ENCODE data around the gene FIBP. TPM values are rescaled to one million over a fixed set of nuclear protein-coding genes. Genes with fewer than 3 reads are reported as not detected.

Gene FIBP
- total RNA-seq, 1 donor from 2014 or later, result 90.9 TPM

DNA sequence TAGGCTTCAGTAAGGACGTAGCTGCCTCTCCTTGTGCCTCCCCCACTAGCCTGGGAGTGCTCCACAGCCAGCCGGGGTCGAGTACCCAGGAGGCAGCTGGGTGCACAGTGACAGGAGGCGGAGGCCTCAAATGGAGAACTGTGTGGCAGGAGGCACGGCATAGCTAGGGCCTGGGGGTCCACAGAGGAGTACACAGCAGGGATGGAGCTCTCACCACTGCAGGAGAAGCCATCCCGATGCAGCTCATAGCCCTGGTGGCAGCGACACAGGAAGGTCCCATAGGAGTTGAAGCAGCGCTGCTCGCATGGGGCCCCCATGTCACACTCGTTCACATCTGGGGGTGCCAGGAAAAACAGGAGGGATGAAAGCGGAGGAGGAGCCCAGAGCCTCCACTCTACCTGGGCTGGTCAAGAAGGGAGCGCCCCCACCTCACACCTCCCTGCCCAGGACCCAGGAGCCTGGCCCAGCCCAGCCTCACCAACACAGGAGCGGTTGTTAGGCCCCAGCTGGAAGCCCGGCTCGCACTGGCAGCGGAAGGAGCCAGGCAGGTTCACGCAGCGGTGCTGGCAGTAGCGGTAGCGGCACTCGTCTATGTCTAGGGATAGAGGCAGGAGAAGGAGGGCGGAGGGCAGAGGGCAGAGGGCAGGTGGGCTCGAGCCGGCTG, 18.5 kb downstream of the FIBP start:
- DNase-seq, result no peak

DNA sequence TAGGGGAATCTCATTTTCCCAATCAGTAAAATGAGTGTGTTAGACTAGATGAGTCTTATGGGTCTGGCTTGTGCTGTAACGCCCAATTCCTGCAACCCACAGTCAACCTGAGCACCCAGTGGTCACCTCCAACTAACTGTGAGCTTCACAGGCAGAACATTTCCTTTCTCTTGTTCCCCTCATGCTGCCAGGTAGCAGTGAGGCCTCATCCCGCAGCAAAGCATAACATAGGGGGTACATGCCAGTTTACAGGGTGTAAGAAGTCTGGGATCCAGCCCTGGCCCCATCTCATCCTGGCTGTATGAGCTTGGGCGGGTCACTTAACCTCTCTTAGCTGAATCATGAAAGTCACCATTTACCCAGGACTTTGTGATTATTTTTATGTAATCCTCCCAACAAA, 19.4 kb downstream of the FIBP start:
- no peak for DNase-seq

DNA sequence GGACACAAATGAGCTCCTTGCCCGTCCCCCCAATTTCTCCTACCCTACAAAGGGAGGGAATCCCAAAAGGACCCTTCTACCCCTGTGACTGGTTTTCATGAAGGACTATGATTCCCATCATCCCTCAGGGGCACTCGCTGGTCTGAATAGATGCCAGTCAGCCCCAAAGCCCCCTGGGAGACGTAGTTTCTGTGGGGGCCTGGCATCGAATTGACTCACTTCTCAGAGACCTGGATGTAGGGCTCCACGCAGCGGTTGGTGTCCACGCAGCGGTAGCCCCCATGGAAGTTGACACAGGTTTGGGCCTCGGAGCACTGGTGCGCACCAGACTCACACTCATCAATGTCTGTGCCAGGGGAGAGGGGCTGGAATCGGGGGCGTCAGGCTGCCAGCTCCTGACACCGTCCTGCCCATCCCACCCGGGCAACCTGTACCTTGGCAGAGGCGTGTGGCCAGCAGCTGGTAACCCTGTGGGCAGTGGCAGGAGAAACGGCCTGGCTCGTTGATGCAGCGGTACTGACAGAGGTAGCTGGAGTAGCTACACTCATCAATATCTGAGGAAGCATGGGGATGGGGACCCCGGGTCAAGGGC, 20.1 kb downstream of the FIBP start:
- DNase-seq, result peak; percentile 37

DNA sequence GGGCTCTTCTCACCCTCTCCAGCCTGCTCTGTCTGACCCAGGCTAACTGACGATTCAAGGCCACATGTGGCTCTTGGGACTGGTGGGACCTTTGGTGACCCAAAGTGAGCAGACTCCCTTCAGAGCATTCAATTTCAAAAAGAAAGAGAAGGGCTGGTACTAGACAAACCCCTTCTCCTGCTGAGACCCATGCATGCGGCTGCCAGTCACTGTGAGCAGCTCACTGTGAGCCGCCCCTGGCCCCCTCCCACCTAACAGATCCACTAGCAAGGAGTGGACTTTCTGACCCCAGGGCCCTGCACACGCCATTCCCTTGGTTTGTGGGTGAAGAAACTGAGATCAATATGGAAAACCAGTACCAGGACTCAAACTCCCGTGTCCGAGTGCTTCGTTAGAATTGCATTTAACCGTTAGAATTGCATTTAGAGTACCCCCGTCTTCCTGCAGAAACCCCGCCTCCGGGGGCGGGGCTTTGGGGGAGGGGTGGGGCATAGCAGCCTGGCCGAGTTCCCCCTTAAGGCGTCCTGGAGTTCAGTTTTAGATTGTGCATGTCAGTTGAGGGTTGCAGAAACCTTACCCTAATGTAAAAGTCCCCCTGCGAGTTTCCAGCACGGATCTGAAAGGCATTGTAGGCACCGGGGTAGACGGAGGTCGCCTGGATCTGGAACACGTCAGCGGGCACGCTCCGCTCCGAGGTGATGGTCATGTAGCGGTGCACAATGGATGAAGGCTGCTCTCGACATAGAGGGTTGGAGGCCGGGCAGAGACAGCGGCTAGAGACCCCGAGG, 20.8 kb downstream of the FIBP start:
- no peak for DNase-seq

DNA sequence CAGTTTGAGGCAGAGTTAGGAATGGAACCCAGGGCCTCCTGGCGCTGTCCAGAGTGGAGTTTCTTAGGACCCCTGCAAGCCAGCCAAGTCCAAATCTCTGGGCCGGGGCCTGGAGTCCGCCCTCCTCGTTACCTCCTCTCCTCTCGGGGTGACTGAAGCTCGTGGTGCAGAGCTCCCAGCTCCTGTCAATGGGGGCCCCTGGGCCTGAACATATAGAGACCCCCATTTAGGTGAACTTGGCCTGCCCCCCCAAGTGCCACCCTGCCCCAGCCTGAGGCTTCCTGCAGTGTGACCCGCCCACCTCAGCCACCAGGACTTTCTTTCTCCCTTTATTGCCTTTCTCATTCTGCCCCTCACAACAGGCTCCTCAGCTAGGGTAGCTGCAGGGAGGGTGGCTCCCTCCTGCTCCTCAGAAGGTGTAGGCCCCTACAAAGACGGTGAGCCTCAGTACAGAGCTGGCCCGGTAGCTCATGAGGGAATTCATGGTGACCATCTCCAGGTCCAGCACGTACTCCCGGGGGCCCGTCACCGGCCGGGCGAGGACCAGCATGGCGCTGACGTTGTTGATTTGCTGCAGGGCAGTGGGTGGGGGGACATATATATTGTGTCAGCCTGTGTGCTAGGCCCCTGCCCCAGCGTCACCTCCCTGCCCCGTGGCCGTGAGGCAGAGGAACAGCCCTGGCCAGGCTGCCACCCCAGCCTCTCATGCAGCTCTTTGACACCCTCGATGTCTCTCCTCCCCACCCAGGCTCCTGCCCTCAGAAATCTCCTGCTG, 21.6 kb downstream of the FIBP start:
- DNase-seq, result no peak

DNA sequence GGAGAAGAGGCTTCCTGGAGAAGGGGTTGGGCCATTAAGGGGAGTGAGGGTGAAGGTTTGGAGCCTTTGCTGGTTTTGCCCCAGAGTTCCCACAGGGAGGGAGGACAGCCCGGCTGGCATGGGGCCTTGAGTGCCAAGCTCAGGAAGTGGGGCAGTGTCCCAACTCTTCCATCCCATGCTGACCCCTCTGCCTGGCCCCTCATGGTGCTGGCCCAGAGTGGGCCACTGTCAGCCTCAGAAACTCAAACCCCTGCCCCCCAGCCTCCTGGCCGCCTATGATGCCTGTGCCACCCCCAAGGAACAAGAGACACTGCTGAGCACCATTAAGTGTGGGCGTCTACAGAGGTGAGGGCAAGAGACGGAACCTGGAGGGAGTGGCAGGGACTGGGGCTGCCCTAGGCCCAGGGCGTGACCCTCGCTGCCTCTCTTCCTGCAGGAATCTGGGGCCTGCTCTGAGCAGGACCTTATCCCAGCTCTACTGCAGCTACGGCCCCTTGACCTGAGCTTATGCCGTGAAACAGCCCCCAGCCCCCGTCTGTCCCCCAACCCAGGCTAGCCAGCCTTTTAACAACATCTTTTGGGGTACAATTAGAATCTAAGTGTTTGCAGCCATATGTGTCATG, 22.6 kb downstream of the FIBP start:
- no peak for DNase-seq

DNA sequence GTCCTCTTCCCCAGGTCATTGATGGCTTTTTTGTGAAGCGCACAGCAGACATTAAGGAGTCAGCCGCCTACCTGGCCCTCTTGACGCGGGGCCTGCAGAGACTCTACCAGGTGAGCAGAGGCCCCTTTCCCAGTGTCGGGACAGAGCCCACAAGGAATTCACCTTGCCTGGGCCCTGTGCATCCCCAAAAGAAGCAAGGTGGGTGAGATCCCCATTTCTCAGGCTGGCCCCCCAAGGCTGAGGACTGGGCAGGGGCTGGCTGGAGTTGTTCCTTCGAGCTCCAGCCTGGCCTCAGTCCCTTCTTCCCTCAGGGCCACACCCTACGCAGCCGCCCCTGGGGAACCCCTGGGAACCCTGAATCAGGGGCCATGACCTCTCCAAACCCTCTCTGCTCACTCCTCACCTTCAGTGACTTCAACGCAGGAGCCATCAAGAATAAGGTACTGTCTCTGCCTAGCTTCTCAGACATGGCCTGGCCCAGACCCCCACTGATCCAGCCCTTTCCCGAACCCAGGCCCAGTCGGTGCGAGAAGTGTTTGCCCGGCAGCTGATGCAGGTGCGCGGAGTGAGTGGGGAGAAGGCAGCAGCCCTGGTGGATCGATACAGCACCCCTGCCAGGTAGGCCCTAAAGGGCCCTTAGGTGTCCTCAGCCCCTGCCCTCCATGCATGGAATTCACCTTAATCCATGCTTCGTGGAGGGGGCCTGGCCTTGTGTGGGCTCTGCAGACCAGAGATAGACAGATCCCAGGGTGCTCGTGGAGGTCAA, 23.4 kb downstream of the FIBP start:
- no peak for DNase-seq

DNA sequence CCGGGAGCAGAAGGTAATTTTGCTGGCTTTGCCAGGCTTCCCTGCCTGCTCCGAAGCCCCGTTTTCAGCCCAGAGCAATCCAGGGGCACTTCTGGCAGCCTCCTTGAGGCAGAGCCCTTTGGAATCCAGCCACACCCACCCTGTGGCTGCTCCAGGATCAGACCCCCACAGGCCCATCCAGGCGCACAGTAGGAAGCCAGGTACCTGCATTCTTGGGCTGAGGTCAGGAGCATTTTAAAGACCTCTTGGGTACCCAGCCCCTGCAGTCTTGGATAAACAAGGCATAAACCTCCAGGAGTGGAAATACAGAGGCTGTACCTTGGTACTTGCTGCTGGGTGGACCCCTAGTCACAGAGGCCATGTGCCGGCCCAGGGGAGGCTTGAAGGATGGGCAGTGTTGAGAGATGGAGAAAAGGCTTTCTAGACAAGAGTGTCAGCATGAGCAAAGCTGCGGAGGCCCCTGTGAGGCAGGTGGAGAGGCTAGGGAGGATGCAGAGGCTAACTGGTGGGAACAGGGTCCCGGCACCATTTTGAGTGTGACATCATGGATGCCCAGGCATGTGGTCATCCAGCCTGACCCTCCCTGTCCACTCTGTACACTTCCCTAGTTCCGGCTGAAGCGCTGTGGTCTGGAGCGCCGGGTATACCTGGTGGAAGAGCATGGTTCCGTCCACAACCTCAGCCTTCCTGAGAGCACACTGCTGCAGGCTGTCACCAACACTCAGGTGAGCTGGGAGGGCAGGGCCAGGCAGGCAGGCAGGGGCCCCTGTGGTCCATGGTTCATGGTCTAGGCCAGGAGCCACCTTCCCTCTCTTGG, 24.2 kb downstream of the FIBP start:
- DNase-seq, result no peak

DNA sequence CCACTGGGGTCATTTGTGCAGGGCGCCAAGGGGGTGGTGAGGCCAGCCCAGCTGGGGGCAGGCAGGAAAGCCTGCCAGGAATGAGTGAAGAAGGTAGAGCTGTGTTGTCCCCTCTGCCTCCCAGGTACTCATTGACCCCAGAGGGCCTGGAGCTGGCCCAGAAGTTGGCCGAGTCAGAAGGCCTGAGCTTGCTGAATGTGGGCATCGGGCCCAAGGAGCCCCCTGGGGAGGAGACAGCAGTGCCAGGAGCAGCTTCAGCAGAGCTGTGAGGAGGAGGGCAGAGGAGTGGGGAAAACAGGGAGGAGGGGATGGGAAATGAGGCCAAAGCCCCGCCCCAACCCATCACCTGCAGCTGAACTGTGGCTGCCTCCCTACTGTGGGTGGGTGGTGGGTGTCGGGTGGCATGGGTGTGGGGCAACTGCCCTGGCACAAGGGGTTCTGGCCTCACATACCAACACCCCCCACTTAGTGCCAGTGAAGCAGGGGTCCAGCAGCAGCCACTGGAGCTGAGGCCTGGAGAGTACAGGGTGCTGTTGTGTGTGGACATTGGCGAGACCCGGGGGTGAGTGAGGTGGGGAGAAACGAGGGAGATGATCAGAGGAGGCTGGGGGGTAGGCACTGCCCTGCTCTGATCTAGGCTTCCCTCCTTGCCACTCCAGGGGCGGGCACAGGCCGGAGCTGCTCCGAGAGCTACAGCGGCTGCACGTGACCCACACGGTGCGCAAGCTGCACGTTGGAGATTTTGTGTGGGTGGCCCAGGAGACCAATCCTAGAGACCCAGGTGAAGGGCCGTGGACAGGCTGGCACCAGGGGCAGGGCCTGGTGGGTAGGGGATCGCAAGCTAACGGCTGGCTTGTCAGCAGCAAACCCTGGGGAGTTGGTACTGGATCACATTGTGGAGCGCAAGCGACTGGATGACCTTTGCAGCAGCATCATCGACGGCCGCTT, 25.1 kb downstream of the FIBP start:
- no peak for DNase-seq

DNA sequence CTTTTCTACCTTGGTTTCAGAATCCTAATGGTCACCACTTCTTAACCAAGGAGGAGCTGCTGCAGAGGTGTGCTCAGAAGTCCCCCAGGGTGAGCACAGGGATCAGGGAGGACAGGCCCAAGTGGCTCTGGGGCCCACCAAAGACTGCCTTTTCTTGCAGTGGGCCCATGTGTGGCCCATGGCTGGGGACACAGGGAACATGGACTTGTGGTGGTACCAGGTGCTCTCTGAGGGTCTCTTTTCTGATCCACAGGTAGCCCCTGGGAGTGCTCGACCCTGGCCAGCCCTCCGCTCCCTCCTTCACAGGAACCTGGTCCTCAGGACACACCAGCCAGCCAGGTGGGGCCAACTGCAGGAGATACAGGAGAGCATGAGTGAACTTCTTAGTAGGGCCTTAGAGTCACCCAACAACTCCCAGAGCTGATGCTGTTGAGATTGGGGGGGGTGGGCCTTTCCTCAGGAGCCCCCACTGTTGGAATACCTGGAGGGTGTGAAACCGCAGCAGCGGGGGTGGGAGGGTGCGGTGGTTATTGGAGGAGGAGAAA, 26.0 kb downstream of the FIBP start:
- no peak for DNase-seq

DNA sequence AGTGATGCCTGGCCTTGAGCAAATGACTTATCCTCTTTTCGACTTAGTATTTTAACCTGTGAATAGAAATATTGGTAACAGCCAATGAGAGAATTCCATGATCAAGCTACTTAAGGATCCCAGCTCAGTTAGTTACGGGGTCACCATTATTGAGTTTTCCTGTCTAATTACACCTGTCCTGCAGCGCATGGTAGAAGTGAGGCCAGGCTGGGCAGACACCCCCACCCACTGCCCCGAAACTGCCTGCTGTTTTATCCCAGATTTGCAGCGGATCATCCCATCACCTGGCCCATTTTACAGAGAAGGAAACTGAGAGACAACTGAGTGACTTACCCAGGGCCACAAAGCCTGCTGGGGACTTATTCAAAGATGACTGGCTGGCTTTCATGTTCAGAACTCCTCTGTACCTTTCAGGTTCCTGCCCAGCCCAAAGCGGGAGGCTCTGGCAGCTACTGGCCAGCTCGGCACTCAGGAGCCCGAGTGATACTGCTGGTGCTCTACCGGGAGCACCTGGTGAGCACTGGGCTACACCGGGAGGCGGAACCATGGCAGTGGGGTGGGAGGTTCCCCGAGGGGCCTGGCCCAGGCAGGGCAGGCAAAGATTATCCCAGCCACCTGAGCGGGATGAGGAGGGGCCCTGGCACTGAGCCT, 26.6 kb downstream of the FIBP start:
- DNase-seq, result peak; percentile 1

DNA sequence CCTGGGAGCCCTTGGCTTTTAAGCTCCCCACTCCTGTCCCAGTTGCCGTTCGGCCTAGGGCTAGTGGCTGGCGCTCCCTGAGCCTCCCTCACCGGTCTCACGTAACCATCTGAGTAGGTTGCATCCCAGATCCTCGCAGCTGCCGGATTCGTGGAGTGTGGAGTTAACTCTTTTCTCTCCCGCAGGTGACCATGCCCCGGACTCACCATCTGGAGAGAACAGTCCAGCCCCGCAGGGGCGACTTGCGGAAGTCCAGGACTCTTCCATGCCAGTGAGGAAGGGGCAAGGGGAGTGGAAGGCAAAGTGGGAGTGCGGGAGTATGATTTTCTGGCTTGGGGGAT, 27.1 kb downstream of the FIBP start:
- peak; percentile 14 for DNase-seq

DNA sequence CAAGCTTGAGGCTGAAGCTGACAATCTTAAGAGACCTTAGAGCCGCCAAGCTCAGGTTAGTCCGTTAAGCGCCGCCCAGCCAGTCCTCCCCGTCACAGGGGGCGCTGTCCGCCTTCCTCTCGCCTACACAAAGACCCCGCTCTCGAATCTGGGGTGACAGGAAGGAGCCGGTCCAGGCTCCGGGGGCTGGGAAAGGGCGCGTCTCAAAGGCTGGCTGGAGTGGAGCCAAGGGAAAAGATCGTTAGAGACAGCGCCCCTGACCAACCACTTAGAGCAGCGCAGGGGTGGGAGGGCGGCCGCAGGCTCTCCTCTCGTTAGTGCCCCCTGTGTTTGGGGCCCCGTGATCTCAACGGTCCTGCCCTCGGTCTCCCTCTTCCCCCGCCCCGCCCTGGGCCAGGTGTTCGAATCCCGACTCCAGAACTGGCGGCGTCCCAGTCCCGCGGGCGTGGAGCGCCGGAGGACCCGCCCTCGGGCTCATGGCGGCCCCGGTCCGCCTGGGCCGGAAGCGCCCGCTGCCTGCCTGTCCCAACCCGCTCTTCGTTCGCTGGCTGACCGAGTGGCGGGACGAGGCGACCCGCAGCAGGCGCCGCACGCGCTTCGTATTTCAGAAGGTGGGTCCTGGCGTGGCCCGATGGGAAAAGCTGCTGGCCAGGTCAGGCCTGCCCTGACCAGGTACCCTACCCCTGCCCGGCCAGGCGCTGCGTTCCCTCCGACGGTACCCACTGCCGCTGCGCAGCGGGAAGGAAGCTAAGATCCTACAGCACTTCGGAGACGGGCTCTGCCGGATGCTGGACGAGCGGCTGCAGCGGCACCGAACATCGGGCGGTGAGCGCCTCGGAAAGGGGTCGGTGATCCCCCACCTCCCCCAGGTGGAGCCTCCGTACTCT, 27.8 kb downstream of the FIBP start, which contains the start of gene MUS81:
TSS of gene MUS81 (plus strand) at position 156 of the 887 bp plus-strand sequence. CDS start at position 477, 321 bp downstream.
- peak; percentile 99 for DNase-seq

DNA sequence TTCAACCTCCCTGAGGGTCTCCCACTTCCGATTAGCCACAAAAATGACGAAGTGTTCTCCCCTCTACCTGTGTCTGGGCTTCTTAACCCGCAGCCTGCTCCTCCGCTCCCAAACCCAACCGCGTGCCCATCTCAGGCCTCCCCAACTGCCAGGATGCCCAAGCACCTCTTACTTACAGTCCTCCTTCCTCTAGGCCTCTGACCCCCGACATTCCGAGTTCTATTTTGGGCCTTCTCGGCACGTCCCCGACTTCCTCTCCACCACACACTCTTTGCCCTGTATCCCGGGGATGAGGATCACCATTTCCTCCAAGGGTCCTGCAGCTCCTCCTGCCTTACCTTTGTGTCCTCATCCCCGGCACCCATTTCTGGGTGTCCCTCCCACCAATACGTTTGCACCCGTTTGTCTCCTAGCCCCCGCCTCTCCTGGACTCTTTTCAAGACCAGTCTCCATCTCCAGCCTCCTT, 28.4 kb downstream of the FIBP start:
- DNase-seq, result no peak

DNA sequence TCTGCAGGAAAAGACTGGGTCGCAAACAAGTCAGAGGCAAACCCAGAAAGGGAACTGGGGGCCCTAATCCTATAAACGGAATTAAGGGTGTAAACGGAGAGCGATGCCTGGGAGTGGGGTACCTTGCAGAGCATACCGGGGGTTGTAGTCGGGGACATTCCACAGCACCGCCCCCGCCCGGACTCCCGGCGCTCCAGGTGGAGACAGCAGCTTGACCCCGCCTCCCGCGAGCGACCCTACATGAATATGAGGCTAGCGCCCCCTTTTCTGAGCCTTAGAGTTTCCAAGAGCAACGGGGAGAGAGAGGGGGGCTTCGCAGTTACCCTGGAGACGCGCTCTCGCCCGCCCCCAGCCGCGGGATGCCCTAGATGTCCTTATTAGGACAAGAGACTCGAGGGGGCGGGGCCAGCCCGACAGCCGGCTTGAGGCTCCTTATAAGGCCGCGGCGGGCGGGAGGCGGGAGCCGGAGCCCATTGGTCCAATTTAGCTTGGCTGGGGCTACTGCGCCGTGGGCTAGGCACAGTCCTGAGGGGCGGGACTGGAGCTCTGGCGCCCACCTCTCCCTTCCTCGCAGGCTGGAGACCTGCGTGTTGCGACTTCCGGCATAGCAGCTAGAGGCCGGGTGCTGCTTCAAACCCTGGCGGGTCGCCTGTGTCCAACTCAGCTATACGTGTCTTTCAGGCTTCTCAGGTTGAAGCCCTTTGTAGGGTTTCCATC, 29.0 kb downstream of the FIBP start:
- DNase-seq, result peak; percentile 99

DNA sequence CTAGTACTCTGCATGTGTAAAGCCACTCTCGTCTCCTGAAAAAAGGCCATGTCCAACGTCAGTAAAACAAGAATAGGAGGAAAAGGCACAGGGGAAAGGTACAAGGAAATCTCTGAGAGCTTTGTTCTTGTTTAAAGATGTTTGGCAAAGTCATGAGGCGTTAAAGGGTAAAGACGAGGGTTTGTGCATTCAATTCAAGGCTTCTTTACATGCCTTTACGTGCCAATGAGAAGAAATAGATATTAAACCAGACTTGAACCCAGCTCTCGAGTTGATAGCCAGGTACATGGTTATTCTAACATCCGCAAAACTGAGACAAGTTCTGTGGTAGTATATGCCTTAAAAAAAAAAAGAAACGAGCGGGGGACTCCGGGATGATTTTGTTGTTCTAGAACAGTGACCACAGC, 29.6 kb downstream of the FIBP start:
- no peak for DNase-seq
